Suprapubic skin (tissue), 4 donors: ENCODE results near the gene WBP2NL. TPM values are rescaled to one million over a fixed set of nuclear protein-coding genes. Genes with fewer than 3 reads are reported as not detected.

Experiments
- DNase-seq, 2 donors: peaks; one replicate each; pipeline ENCODE4 v3.0.0-alpha.2; 2019; ENCODE audit warnings: low spot score in 2 of 2
- H3K27ac ChIP-seq: fragments of 200-600 bp; sonication (generic); one replicate; pipeline ENCODE4 v1.5.1; 2019
- H3K27me3 ChIP-seq: fragments of 200-600 bp; sonication (generic); one replicate; pipeline ENCODE4 v1.5.1; 2019
- H3K36me3 ChIP-seq: fragments of 200-600 bp; sonication (generic); one replicate; pipeline ENCODE4 v1.5.1; 2019
- H3K4me1 ChIP-seq: fragments of 200-600 bp; sonication (generic); one replicate; pipeline ENCODE4 v1.5.1; 2019
- H3K4me3 ChIP-seq: fragments of 200-600 bp; sonication (generic); one replicate; pipeline ENCODE4 v1.5.1; 2019; ENCODE audit warnings: mild to moderate bottlenecking
- H3K9me3 ChIP-seq: fragments of 200-600 bp; sonication (generic); one replicate; pipeline ENCODE4 v1.5.1; 2019
- CTCF ChIP-seq, 2 donors: fragments of 200-600 bp in 1 of 2; fragments of 450-650 bp in 1 of 2; sonication (generic) in 1 of 2; IDR thresholded peaks; one replicate each; pipeline ENCODE4 v1.5.1; 2016 to 2019; ENCODE audit warnings: antibody characterized with exemption in 2 of 2, mild to moderate bottlenecking in 1 of 2, moderate library complexity in 1 of 2
- EP300 ChIP-seq: sonication (generic); formaldehyde crosslinking; IDR thresholded peaks from one replicate; pipeline ENCODE4 v1.6.1; 2017; ENCODE audit warnings: antibody characterized with exemption
- POLR2A ChIP-seq, 2 donors: fragments of 450-650 bp; IDR thresholded peaks; one replicate each; pipeline ENCODE4 v1.6.1; 2017; ENCODE audit warnings: antibody characterized with exemption in 2 of 2, mild to moderate bottlenecking in 2 of 2, moderate library complexity in 2 of 2
- POLR2AphosphoS5 ChIP-seq, 3 donors: sonication (generic); formaldehyde crosslinking; IDR thresholded peaks; one replicate each; pipeline ENCODE4 v1.6.1; 2017; ENCODE audit warnings: antibody characterized with exemption in 3 of 3
- WGBS: methylation state at CpG from one replicate; pipeline ENCODE4 v1.1.5; 2018; 5-methylcytosine and 5-hydroxymethylcytosine counted together
- total RNA-seq, 4 donors: library from RNA; depleted of rRNA; stranded (reverse); fragments of >200 nt; gene quantifications; one replicate each; pipeline ENCODE4 v1.1.0, GENCODE V29; 2016

WBP2NL gene
- total RNA-seq, 4 donors from 2014 or later, result 0.76 to 9.6 (median 5.4) TPM

- 98% methylated on average over 5 of the region's 5 CpGs for WGBS
- H3K27me3 ChIP-seq, result no peaks in the 10 kb centered on the region
- no peak overlapping the region for H3K4me3 ChIP-seq
- no peaks in the 10 kb centered on the region for H3K36me3 ChIP-seq
- H3K27ac ChIP-seq, result no peak overlapping the region
- no peaks in the 10 kb centered on the region for H3K4me1 ChIP-seq
- no peak for TF ChIP-seq EP300
- no peak for TF ChIP-seq POLR2AphosphoS5 (IDR thresholded peaks at IDR 0.05)
- no peak for TF ChIP-seq POLR2A (IDR thresholded peaks at IDR 0.05)
- TF ChIP-seq CTCF (IDR thresholded peaks at IDR 0.05), result no peak
- DNase-seq, result no peak
- no peaks in the 10 kb centered on the region for H3K9me3 ChIP-seq
These were observed 40.7 kb downstream of the WBP2NL start for GRCh38 chr22:42039271-42039670.

GRCh38 chr22:42041784-42042183 is 43.2 kb downstream of the WBP2NL start:
- no peaks in the 10 kb centered on the region for H3K27me3 ChIP-seq
- no peak overlapping the region for H3K27ac ChIP-seq
- no peaks in the 10 kb centered on the region for H3K4me1 ChIP-seq
- no peaks in the 10 kb centered on the region for H3K36me3 ChIP-seq
- TF ChIP-seq EP300 (no peak), POLR2AphosphoS5 (IDR thresholded peaks at IDR 0.05) (no peak)
- DNase-seq, result no peak
- no peak overlapping the region for H3K4me3 ChIP-seq
- no peaks in the 10 kb centered on the region for H3K9me3 ChIP-seq

- DNase-seq, result no peak
- WGBS, result 77% methylated on average over 2 of the region's 2 CpGs
- no peak for TF ChIP-seq EP300
- TF ChIP-seq POLR2AphosphoS5 (IDR thresholded peaks at IDR 0.05), result no peak
- no peak for TF ChIP-seq CTCF (IDR thresholded peaks at IDR 0.05)
- no peak for TF ChIP-seq POLR2A (IDR thresholded peaks at IDR 0.05)
- H3K4me1 ChIP-seq, result no peaks in the 10 kb centered on the region
- no peaks in the 10 kb centered on the region for H3K36me3 ChIP-seq
- H3K9me3 ChIP-seq, result no peaks in the 10 kb centered on the region
- H3K4me3 ChIP-seq, result no peak overlapping the region
- H3K27me3 ChIP-seq, result no peaks in the 10 kb centered on the region
- no peak overlapping the region for H3K27ac ChIP-seq
These were observed 52.1 kb downstream of the WBP2NL start for GRCh38 chr22:42050641-42051180.

- no peaks in the 10 kb centered on the region for H3K4me1 ChIP-seq
- H3K36me3 ChIP-seq, result no peaks in the 10 kb centered on the region
- TF ChIP-seq POLR2A (IDR thresholded peaks at IDR 0.05), result no peak
- WGBS, result 80% methylated on average over 3 of the region's 3 CpGs
- DNase-seq, result no peak
- H3K9me3 ChIP-seq, result peaks cover 6% of the 10 kb centered on the region
- H3K27me3 ChIP-seq, result no peaks in the 10 kb centered on the region
- no peak overlapping the region for H3K27ac ChIP-seq
- H3K4me3 ChIP-seq, result no peak overlapping the region
These were observed 54.2 kb downstream of the WBP2NL start for GRCh38 chr22:42052765-42053164.

GRCh38 chr22:42056757-42057511 is 58.3 kb downstream of the WBP2NL start:
- H3K36me3 ChIP-seq, result peaks cover 30% of the 10 kb centered on the region
- peaks cover 6% of the 10 kb centered on the region for H3K9me3 ChIP-seq
- DNase-seq, result no peak
- 97% methylated on average over 1 of the region's 1 CpG for WGBS
- no peak overlapping the region for H3K27ac ChIP-seq
- no peaks in the 10 kb centered on the region for H3K27me3 ChIP-seq
- no peak overlapping the region for H3K4me3 ChIP-seq
- H3K4me1 ChIP-seq, result no peaks in the 10 kb centered on the region
- TF ChIP-seq EP300 (no peak), CTCF (IDR thresholded peaks at IDR 0.05) (no peak), POLR2AphosphoS5 (IDR thresholded peaks at IDR 0.05) (no peak), POLR2A (IDR thresholded peaks at IDR 0.05) (no peak)

GRCh38 chr22:42060489-42060888 is 61.9 kb downstream of the WBP2NL start:
- TF ChIP-seq POLR2A (IDR thresholded peaks at IDR 0.05), result no peak
- no peak for TF ChIP-seq CTCF (IDR thresholded peaks at IDR 0.05)
- TF ChIP-seq EP300, result no peak
- no peak for TF ChIP-seq POLR2AphosphoS5 (IDR thresholded peaks at IDR 0.05)
- H3K27me3 ChIP-seq, result no peaks in the 10 kb centered on the region
- H3K27ac ChIP-seq, result no peak overlapping the region
- H3K4me3 ChIP-seq, result no peak overlapping the region
- H3K4me1 ChIP-seq, result no peaks in the 10 kb centered on the region
- DNase-seq, result no peak
- 100% methylated on average over 5 of the region's 5 CpGs for WGBS
- H3K9me3 ChIP-seq, result peaks cover 6% of the 10 kb centered on the region
- peaks cover 56% of the 10 kb centered on the region for H3K36me3 ChIP-seq
